DND-41 (cell line): Measurements from ENCODE around the gene NFKBIE.

ENCODE experiments used
- ATAC-seq: fragments of 200-7000 bp; cut with Tn5 transposase; 3 replicates; pipeline ENCODE4 v1.9.1; 2021; ENCODE audit warnings: low read depth; ENCODE audit not compliant: insufficient read depth
- DNase-seq: peaks from one replicate; pipeline ENCODE4 v3.0.0-alpha.2; 2020
- H2AFZ ChIP-seq: 2 replicates; pipeline ENCODE4 v1.6.0; 2012; ENCODE audit warnings: low read depth, low read length
- H3K27ac ChIP-seq: 2 replicates; pipeline ENCODE4 v1.5.1; 2012; ENCODE audit warnings: low read length, inconsistent platforms
- H3K27me3 ChIP-seq: fragments of 200-600 bp; sonication (generic); 2 replicates; pipeline ENCODE4 v1.6.0; 2012; ENCODE audit warnings: low read length, mild to moderate bottlenecking, inconsistent platforms; ENCODE audit not compliant: insufficient read depth, poor library complexity
- H3K36me3 ChIP-seq: 2 replicates; pipeline ENCODE4 v1.5.1; 2012; ENCODE audit warnings: low read length, inconsistent platforms; ENCODE audit not compliant: insufficient read depth
- H3K4me1 ChIP-seq: 2 replicates; pipeline ENCODE4 v1.5.1; 2012; ENCODE audit warnings: mild to moderate bottlenecking, low read length; ENCODE audit not compliant: insufficient read depth
- H3K4me2 ChIP-seq: 2 replicates; pipeline ENCODE4 v1.6.0; 2012; ENCODE audit warnings: mild to moderate bottlenecking, moderate library complexity, low read length, inconsistent platforms; ENCODE audit not compliant: insufficient read depth
- H3K4me3 ChIP-seq, 2 experiments: fragments of 200-600 bp in 1 of 2; shearing (Covaris generic) in 1 of 2; 2 replicates each; pipeline ENCODE4 v1.5.1; 2012 to 2016; ENCODE audit warnings: inconsistent platforms in 2 of 2, low read length in 2 of 2, mild to moderate bottlenecking in 2 of 2, low read depth in 1 of 2, moderate library complexity in 1 of 2
- H3K79me2 ChIP-seq: 2 replicates; pipeline ENCODE4 v1.6.0; 2012; ENCODE audit warnings: low read length, inconsistent platforms; ENCODE audit not compliant: insufficient read depth
- H3K9ac ChIP-seq: 2 replicates; pipeline ENCODE4 v1.6.0; 2012; ENCODE audit warnings: low read depth, mild to moderate bottlenecking, inconsistent platforms, low read length, moderate library complexity
- H3K9me3 ChIP-seq: 2 replicates; pipeline ENCODE4 v1.5.1; 2012; ENCODE audit warnings: low read length, moderate library complexity, mild to moderate bottlenecking, inconsistent platforms; ENCODE audit not compliant: insufficient read depth, severe bottlenecking
- H4K20me1 ChIP-seq: 2 replicates; pipeline ENCODE4 v1.6.0; 2012; ENCODE audit warnings: low read length; ENCODE audit not compliant: insufficient read depth
- CTCF ChIP-seq: IDR thresholded peaks from 2 replicates; pipeline ENCODE4 v1.5.1; 2012; ENCODE audit warnings: borderline replicate concordance, low read length, moderate library complexity, mild to moderate bottlenecking; ENCODE audit not compliant: poor library complexity, severe bottlenecking; ENCODE audit errors: extremely low read depth
- EZH2 ChIP-seq: IDR thresholded peaks from 3 replicates; pipeline ENCODE4 v1.6.1; 2012; ENCODE audit warnings: borderline replicate concordance, low read depth, mild to moderate bottlenecking, moderate library complexity, low read length, inconsistent platforms; ENCODE audit not compliant: severe bottlenecking

Gene NFKBIE

DNA sequence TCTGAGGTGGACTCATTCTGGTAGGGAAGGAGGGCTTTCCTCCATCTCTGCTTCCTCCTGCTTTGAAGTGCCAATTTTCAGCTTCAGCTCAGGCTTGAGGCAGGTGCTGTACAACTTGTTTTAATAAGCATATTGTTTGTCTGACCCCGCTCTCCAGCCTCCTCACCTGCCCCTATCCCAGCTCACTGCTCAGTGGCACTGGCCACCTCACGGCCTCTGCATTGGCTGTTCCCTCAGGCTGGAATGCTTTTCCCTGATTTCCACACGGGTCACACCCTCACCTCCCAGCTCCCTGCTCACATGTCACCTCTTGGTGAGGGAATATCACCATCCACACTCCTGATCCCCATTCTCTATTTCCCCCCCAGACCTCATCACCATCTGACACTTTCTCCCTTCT lies 33.5 kb upstream of the NFKBIE start:
- Histone ChIP-seq H3K27ac (no peak overlapping the region), H3K9ac (no peak overlapping the region), H3K4me3 (no peak overlapping the region), H3K9me3 (no peaks in the 10 kb centered on the region), H3K36me3 (peaks cover 38% of the 10 kb centered on the region), H3K27me3 (no peaks in the 10 kb centered on the region), H3K4me1 (no peaks in the 10 kb centered on the region), H2AFZ (no peak overlapping the region), H4K20me1 (peaks cover 31% of the 10 kb centered on the region), H3K79me2 (no peaks in the 10 kb centered on the region), H3K4me2 (no peak overlapping the region)
- DNase-seq (no peak), ATAC-seq (no peak)
- TF ChIP-seq EZH2 (no peak), CTCF (no peak)

DNA sequence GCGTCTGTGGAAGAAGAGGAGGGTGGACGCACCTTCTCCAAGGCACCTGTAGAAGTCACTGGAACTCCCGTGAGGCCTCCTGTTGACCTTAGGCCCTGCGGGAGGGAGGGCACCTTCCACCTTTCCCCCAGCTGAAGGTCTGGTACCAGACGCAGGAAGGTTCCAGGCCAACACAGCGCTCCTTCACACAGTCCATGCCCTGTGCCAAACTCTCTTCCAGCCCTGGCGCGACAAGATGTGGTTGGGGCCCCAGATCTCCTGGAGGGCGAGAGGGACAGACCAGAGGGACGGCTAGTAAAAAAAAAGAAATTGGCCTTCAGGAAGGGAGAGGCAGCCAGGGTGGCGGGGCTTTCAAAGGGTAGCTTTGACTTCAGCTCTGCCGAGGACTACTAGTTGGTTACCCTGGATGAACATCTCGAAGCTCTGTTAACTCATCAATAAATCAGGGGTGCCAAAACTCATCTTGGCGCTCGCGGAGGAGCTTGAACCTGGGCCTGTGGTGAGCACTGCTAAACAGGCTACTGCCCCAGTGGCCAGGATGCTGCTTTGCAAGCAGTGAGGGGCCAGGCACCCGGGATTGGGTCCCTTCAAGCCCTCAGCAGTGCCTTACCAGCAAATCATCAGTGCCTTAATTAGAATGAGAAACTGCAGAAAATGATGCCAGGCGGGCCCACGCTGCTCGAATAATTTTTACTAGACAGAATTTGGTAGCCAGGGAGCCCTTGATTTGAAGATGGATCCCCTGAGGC lies 32.9 kb upstream of the NFKBIE start:
- H3K36me3 ChIP-seq, result peaks cover 32% of the 10 kb centered on the region
- DNase-seq, result no peak
- H3K9ac ChIP-seq, result no peak overlapping the region
- peaks cover 30% of the 10 kb centered on the region; the same call in 1 of the 2 replicates for H4K20me1 ChIP-seq
- H3K4me1 ChIP-seq, result no peaks in the 10 kb centered on the region
- TF ChIP-seq CTCF, result no peak
- TF ChIP-seq EZH2, result no peak
- no peak overlapping the region for H3K4me3 ChIP-seq
- ATAC-seq, result peak; percentile 21; the same call in 1 of the 3 replicates
- H3K27me3 ChIP-seq, result no peaks in the 10 kb centered on the region
- no peak overlapping the region for H2AFZ ChIP-seq
- H3K79me2 ChIP-seq, result no peaks in the 10 kb centered on the region
- no peaks in the 10 kb centered on the region for H3K9me3 ChIP-seq
- H3K4me2 ChIP-seq, result no peak overlapping the region
- no peak overlapping the region for H3K27ac ChIP-seq

DNA sequence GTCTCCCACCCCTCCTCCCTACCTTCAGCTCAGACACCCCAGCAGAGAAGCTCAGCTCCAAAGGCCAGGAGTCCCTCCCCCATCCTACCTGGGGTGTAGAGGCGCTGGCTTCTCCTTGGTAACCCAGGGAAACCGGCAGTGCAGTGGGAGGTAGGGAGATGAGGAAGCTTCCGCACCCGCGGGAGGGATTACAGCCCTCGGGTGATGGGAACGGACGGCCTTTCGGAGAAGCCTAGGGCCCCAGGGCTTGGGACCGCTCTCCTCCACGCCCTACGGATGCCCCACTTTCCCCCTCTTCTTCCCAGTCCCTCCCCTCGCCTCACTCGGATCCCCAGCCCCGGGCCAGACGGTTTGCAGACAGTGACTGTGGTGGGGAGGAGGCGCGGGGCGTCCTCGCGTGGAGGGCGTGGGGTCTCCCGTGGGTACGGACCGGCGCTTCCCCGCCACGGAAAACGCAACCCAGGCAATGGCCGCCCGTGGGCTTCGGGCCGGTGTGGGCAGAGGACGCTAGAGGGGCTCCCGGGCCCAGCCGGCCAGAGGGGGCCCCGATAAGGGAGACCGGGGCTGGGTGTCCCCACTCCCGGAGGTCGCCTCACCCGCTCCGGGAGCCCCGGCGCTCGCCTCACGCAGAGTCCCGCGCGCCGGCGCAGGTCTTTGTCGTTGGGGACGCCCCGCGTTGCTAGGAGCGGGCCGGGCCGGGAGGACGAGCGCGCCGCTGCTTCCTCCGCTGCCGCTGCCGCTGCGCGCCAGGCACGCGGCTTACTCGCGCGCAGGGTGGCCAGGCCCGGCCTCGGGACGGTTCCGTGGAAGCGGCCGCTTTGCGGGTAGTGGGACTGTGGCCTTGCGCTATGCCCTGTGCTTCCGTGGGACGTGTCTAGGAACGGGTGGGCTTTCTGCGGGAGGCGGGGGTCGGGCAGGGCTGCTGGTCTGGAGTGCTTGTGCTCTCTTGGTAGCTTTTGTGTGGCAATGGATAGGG lies 32.0 kb upstream of the NFKBIE start:
- TF ChIP-seq EZH2, result no peak
- TF ChIP-seq CTCF, result no peak
- Histone ChIP-seq H4K20me1 (peaks cover 30% of the 10 kb centered on the region; the same call in 1 of the 2 replicates), H3K4me1 (no peaks in the 10 kb centered on the region), H2AFZ (no peak overlapping the region), H3K79me2 (no peaks in the 10 kb centered on the region), H3K4me3 (no peak overlapping the region), H3K4me2 (no peak overlapping the region), H3K27ac (no peak overlapping the region), H3K9ac (no peak overlapping the region), H3K36me3 (peaks cover 23% of the 10 kb centered on the region), H3K9me3 (no peaks in the 10 kb centered on the region), H3K27me3 (peaks cover 3% of the 10 kb centered on the region)
- ATAC-seq (peak; percentile 11; the same call in 2 of the 3 replicates), DNase-seq (no peak)
